AG08396 (cell line): Measurements from ENCODE around the gene KIAA1671.
A peak's percentile ranks its signal among the peaks of the same experiment; 100 is the strongest.

Experiments
- DNase-seq: peaks from one replicate; pipeline ENCODE4 v3.0.0; 2012; ENCODE audit warnings: low spot score, mixed read lengths

The KIAA1671 gene

DNA sequence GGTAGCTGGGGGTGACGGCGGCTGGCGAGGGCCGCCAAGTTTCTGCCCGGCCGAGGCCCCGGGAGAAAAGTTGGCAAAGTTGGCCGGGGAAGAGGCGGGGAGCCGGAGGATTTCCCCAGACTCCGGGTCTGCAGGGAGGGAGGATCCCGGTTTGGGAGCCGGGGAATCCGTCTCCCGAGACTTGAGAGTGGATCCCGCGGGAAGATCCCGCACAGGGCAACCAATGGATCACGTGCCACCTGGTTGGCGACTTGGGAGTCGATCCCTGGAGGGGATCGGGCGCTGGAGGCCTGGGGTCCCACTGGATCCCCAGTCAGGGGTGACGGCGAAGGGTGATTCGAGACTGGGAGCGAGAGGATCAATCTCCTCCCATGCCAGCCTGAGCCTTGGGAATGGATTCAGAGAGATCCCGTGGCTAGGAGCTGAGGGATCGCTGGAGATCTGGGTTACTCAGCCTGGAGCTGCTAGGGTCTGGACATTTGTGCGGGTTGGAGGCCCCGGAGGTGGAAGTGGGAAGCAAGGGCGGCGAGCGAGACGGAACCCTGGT is 394 bp downstream of the KIAA1671 start:
- peak; percentile 86 for DNase-seq

DNA sequence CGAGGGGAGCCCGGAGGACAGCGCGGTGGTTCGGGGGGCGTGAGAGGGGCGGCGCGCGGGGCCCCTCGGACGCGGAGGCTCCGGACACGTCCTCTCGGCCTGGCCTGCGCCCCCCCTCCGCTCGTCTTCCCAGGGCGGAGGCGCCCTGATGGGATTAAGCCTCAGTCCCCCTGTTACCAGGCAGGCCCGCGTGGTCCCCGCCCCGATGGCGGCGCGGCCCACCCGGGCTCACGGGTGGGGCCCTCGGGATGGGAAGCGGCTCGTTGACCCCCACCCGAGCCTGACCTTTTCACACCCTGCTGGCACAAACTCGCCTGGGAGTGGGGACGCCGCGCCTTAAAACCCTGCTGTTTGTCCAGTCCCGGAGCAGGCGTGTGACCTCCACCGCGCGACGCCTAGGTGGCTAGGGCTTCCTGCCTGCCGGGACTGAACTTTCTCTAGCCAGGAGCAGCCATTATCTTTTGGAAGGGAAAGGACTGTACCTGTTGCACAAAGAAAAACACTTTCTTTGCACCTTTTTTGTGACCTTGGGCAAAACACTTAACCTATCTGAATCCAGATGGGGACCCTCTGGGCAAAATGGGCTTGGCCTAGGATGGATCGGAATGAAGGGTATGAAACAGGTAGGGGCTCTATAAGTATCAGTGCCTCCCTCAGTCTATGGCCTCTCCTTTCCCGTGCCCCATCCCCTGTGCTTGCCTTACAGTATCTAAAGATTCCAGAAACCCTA is 1.0 kb downstream of the KIAA1671 start:
- DNase-seq, result no peak

GRCh38 chr22:24954114-24954463 is 1.6 kb downstream of the KIAA1671 start:
- no peak for DNase-seq

DNA sequence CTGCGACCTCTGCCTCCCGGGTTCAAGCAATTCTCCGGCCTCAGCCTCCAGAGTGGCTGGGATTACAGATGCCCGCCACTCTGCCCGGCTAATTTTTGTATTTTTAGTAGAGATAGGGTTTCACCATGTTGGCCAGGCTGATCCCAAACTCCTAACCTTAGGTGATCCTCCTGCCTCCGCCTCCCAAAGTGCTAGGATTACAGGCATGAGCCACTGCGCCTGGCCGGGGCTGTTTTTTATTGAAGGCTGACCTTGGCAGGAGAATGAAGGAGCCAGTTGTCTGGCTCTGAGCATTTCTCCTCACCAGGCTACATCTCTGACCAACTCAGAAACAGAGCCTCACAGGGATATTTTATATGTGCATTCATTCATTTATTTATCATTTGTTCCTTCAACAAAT is 2.3 kb downstream of the KIAA1671 start:
- no peak for DNase-seq

- no peak for DNase-seq
Measured at GRCh38 chr22:24957043-24957442, 4.5 kb downstream of the KIAA1671 start.

- DNase-seq, result no peak
Measured at GRCh38 chr22:24961217-24961844, 8.8 kb downstream of the KIAA1671 start.

DNA sequence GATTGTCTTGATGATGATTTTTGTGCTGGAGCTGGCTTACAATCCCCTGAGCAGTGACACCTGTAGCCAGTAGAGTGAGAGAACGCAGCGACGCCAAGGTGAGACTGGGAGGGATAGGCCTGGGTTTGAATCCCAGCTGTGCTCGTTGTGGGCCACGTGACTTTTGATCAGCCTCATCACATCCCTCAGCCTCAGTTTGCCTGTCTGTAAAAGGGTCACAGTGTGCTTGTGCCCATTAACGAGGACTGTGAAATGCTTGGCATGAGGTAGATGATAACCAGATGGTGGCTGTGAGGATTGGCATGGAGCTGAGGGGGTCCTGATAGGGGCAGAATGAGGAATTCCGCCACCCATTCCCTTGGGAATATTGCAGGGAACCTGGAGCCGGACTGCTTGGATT is 9.6 kb downstream of the KIAA1671 start:
- DNase-seq, result no peak

DNA sequence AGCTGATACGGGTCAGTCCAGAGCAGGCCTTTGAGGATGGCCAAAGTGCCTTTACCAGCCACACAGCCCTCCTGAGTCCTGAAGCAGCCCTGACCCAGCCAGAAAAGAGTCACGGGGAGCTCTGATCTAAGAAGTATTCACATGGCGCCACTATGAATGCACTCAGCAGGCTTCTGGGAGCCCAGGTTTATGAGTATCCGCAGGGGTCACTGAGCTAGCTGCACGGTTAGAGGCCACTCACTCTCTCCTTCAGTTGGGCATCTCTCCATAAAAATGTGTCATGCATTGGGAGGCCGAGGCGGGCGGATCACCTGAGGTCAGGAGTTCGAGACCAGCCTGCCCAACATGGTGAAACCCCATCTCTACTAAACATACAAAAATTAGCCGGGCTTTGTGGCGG is 10.3 kb downstream of the KIAA1671 start:
- no peak for DNase-seq

- DNase-seq, result no peak
Measured at GRCh38 chr22:24964441-24964840, 11.9 kb downstream of the KIAA1671 start.

- no peak for DNase-seq
Measured at GRCh38 chr22:24965822-24966626, 13.5 kb downstream of the KIAA1671 start.

- DNase-seq, result no peak
Measured at GRCh38 chr22:24968066-24968561, 15.6 kb downstream of the KIAA1671 start.

GRCh38 chr22:24969560-24970301 is 17.2 kb downstream of the KIAA1671 start:
- DNase-seq, result no peak

- DNase-seq, result no peak
Measured at GRCh38 chr22:24972369-24972768, 19.9 kb downstream of the KIAA1671 start.

- DNase-seq, result no peak
Measured at GRCh38 chr22:24973872-24974271, 21.4 kb downstream of the KIAA1671 start.

DNA sequence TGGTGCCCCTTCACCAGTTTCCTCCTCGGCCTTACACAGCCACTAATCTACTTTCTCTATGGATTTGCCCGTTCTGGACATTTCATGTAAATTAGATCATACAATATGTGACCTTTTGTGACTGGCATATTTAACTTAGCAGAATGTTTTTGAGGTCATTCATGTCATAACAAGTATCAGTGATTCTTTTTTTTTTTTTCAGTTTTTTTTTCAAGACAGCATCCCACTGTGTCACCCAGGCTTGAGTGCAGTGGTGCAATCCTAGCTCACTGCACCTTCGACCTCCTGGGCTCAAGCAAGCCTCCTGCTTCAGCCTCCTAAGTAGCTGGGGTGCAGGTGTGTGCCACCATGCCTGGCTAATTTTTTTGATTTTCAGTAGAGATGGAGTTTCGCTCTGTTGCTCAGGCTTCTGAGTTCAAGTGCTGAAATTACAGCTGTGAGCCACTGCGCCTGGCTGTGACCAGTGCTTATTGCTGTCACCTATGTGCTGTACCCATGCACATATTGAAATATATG is 22.7 kb downstream of the KIAA1671 start:
- DNase-seq, result no peak

GRCh38 chr22:24975813-24976341 is 23.4 kb downstream of the KIAA1671 start:
- DNase-seq, result no peak

GRCh38 chr22:24976442-24977218 is 24.1 kb downstream of the KIAA1671 start:
- DNase-seq, result no peak

GRCh38 chr22:24977370-24978221 is 25.1 kb downstream of the KIAA1671 start:
- no peak for DNase-seq

GRCh38 chr22:24978308-24978707 is 25.8 kb downstream of the KIAA1671 start:
- DNase-seq, result no peak

DNA sequence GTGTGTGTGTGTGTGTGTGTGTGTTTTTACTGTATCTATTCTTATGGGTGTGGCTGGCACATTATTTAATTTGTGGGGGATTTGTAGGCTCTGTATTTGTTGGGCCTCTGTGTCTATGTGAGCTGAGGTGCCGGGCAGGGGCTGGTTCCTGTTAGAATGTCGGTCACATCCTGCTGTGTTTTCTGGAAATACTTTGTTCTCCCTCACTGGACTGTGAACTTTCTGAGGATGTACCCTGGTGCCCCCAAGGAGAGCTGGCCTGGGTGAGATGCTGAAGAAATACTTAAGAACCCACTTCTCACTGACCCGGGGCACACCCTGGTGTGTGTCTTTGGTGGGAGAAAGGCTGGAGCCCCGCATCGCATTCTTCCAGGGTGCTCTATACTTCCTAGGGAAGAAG is 28.6 kb downstream of the KIAA1671 start:
- no peak for DNase-seq
